HG02943 (cell line): ENCODE data around the gene ZBED4.
A peak's percentile ranks its signal among the peaks of the same experiment; 100 is the strongest.

Experiments used
- ATAC-seq: cut with Tn5 transposase; IDR thresholded peaks from one replicate; pipeline ENCODE4 v1.9.1; 2021; ENCODE audit warnings: mild to moderate bottlenecking, low read depth, moderate library complexity; ENCODE audit not compliant: unreplicated experiment

Gene ZBED4

DNA sequence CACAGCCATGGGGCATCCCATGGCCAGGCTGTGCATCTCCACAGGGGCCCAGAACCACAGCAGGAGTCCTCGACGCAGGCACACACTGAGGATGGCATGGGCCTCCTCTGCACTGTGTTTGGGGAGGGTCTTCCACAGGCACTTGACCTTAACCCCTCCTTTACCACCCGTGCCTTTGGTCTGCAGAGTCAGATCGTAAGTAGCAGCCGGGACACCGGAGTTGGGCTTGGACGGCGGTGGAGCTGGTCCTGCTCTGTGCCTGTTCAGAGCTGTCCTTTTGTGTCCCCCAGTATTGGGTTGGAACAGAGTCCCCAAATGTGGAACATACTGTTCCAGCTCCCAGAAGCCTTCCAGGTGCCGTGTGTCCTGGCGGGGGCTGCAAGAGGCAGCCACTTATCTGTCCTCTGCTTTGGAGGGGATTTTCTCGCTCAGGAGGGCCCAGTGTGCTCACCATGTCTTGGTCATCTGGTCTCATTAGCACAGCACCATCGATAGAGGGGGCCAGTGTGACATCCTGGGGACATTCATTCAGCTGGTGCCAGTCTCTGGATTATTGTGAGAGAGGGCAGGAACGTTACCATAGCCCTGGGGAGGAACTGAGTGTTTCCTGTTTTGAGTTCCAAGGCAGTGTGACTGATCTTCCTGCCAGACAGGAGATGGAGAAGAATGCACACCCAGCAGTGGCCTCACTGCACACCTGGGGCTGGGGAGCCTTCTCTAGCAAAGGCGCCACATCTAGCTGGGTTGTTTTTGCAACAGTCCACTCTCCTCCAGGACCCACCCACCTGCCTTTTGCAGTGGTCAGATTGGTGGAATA is 77.2 kb downstream of the ZBED4 start:
- no peak for ATAC-seq

- ATAC-seq = no peak
Observed at GRCh38 chr22:49933236-49934159, 79.9 kb downstream of the ZBED4 start.

- ATAC-seq = no peak
Observed at GRCh38 chr22:49934160-49934890, 80.7 kb downstream of the ZBED4 start.

DNA sequence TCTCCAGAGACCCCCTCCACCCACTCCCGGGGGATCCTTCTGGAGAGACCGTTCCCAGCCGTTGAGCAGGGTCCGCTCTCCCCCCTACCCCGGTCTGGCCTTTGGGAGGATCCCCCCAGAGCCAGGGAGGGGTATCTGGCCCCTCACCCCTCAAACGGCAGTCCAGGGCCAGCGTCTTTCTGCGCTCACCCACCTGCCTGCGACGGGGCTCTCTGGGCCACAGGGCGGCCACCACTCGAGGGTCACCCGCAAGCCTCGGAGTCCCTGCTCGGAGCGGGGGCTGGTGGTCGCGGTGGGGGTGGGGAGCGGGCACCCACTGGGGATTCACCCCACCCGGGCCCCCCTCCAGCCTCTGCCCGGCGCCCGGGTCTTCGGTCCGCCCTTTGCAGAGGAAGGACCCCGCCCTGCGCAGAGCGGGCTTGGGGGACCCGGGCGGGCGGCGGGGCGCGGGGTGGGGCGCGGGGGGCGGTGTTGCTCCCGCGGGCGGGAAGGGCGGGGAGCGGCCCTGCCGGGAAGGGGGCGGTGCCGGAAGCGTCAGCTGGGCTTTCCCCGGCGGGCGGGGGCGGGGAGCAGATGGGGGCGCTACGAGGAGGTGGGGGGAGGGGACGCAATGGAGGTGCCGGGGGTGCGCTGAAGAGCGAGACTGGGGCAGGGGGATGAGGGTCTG is 81.4 kb downstream of the ZBED4 start:
- no peak for ATAC-seq

DNA sequence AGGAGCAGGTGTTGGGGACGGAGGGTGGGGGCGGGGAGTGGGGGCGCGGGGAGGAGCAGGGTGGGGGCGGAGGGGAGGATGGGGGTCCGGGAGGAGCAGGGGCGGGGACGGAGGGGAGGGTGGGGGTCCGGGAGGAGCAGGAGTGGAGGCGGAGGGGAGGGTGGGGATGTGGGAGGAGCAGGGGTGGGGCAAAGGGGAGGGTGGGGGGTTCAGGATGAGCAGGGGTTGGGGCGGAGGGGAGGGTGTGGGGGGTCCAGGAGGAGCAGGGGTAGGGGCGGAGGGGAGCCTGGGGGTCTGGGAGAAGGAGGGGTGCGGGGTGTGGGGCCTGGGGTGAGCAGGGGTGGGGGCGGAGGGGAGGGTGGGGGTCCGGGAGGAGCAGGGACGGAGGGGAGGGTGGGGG is 81.9 kb downstream of the ZBED4 start:
- no peak for ATAC-seq

DNA sequence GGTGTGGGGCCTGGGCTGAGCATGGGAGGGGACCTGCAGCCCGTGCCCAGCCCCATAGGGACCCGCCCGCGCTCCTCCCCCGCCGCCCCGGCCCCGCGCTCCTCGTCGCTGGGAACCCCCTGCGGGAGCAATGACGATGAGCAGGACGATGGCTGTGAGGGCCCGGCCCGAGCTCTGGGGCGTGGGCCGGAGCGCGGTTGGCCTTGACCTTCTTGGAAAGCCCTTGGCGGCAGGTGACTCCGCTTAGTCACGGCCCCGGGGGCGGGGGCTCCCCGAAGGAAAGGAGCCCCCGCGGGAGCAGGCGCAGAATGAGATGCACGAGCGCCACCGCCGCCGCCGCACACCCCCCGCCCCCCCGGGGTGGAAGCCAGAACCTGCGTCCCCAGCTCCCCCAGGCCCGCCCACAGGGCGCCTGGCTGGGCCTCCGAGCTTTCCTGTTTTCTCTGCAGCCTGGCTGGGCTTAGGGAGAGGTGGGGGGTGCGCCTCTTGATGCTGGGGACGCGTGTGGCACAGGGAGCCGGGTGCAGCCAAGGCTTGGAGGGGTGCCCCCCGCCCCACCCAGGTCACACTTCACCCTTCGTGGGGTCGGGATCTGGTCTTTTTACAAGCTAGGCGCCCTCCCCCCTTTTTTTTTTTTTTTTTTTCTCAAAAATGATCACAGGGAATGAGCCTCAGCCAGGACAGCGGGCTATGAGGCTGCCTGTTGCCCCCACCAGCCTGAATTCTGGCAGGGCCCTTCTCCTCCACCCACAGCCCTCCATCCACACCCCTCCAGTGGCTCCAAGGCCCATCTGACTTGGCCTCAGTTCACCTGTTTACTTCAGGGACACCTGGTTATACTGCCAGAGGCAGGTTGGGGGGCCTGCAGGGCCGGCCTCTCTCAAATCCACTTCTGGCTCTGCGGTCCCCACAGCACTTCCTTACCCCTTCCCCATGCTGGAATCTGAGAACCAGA is 82.7 kb downstream of the ZBED4 start:
- peak; percentile 49 for ATAC-seq

- ATAC-seq = no peak
Observed at GRCh38 chr22:49936973-49937757, 83.5 kb downstream of the ZBED4 start.

DNA sequence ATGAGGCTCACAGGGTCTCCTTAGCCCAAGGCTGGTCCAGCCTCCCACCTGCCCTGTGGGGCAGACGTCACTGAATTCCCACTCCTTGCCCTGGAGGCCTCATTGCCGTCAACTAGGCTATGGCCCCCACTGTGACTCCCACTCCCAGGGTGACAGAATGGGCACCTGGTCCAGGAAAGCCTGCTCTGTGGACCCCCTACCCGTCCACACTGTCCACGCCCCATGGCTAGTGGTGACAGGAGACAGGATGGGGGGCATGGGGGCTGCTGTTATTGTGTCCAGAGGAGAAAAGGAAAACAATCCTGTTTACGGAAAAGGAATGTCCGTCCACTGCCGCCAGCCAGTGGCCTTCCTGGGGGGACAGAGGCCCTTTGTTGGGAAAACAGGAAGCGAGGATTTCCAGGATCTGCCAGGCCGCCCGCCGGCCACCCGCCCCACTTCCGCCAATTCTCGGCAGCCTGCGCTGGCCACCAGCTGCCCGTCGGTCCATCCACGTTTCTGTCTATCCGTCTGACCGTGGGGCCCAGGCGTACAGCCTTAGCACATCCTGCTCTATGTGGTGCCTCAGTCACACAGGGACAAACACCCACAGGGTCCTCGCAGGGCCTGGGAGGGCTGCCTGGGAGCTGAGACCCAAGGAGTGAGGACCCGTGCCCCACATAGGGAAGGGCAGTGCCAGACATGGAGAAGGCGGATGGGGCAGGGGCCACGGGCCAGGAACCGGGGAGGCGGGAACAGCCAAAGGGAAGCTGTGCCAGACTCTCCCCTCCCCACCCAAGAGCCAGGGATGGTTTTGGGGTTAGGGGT is 84.3 kb downstream of the ZBED4 start:
- no peak for ATAC-seq

GRCh38 chr22:49938565-49939136 is 85.0 kb downstream of the ZBED4 start:
- no peak for ATAC-seq
